CD4-positive, alpha-beta memory T cell (primary cell): ENCODE measurements around the gene PRORP. TPM values are rescaled to one million over a fixed set of nuclear protein-coding genes. Genes with fewer than 3 reads are reported as not detected.

Experiments
- CTCF ChIA-PET: fragments of 350-600 bp; sonication (Branson Sonifier 250); formaldehyde crosslinking; loops from one replicate; lab custom pipeline; 2021; ENCODE audit warnings: inconsistent platforms; ENCODE audit not compliant: partially characterized antibody; lab: Charles Lee
- POLR2A ChIA-PET: fragments of 350-600 bp; sonication (Branson Sonifier 250); formaldehyde crosslinking; loops from one replicate; lab custom pipeline; 2021; ENCODE audit not compliant: partially characterized antibody; lab: Charles Lee
- DNase-seq, 5 donors: peaks; one replicate each; pipeline versions ENCODE4 v3.0.0 to v3.0.0-alpha.2; 2020 to 2022; ENCODE audit warnings: mixed read lengths in 1 of 5
- H3K27ac ChIP-seq: one replicate; pipeline ENCODE4 v1.7.0; 2013; ENCODE audit warnings: low read depth, low read length
- H3K27me3 ChIP-seq: 2 replicates; pipeline ENCODE4 v1.7.0; 2013; ENCODE audit warnings: mild to moderate bottlenecking, low read length, moderate library complexity; ENCODE audit not compliant: insufficient read depth
- H3K36me3 ChIP-seq: 2 replicates; pipeline ENCODE4 v1.7.0; 2013; ENCODE audit warnings: mild to moderate bottlenecking, low read length, moderate library complexity; ENCODE audit not compliant: insufficient read depth
- H3K4me1 ChIP-seq: 2 replicates; pipeline ENCODE4 v1.7.0; 2013; ENCODE audit warnings: mild to moderate bottlenecking, low read length, moderate library complexity; ENCODE audit not compliant: insufficient read depth
- H3K4me3 ChIP-seq, 2 donors: one replicate each; pipeline ENCODE4 v1.7.0; 2013; ENCODE audit warnings: low read length in 2 of 2, mild to moderate bottlenecking in 1 of 2
- H3K9me3 ChIP-seq, 2 donors: one replicate each; pipeline ENCODE4 v1.7.0; 2013; ENCODE audit warnings: low read length in 2 of 2, control low read depth in 1 of 2; ENCODE audit not compliant: control insufficient read depth in 1 of 2
- H3K27ac Mint-ChIP-seq, 7 donors: one replicate each; pipeline ENCODE4 v1.8.0; 2020 to 2021; ENCODE audit warnings: mixed read lengths in 7 of 7, mild to moderate bottlenecking in 6 of 7, inconsistent platforms in 3 of 7, moderate library complexity in 3 of 7
- H3K27me3 Mint-ChIP-seq, 2 donors: one replicate each; pipeline ENCODE4 v1.8.0; 2020 to 2021; ENCODE audit warnings: mixed read lengths in 2 of 2
- H3K36me3 Mint-ChIP-seq, 2 donors: one replicate each; pipeline ENCODE4 v1.8.0; 2020 to 2021; ENCODE audit warnings: mixed read lengths in 2 of 2, inconsistent platforms in 1 of 2, mild to moderate bottlenecking in 1 of 2
- H3K4me1 Mint-ChIP-seq, 4 donors: one replicate each; pipeline ENCODE4 v1.8.0; 2020 to 2021; ENCODE audit warnings: mixed read lengths in 4 of 4, mild to moderate bottlenecking in 1 of 4
- H3K4me3 Mint-ChIP-seq, 8 donors: one replicate each; pipeline ENCODE4 v1.8.0; 2020 to 2021; ENCODE audit warnings: mixed read lengths in 8 of 8, mild to moderate bottlenecking in 7 of 8, moderate library complexity in 6 of 8, inconsistent platforms in 3 of 8
- H3K9me3 Mint-ChIP-seq, 8 donors: one replicate each; pipeline ENCODE4 v1.8.0; 2020 to 2021; ENCODE audit warnings: mixed read lengths in 8 of 8, mild to moderate bottlenecking in 5 of 8, inconsistent platforms in 3 of 8, moderate library complexity in 1 of 8
- intact Hi-C: fragments of 100-400 bp; cut with micrococcal nuclease; formaldehyde crosslinking; loops from one replicate; pipeline ENCODE4 v1.15.1; 2023
- polyA plus RNA-seq, 2 donors: library from polyadenylated mRNA; unstranded; fragments of 300-500 nt; fragmentation: Illumina TruSeq; gene quantifications; one replicate each; pipeline ENCODE4 v1.2.3, GENCODE V29; 2021
- total RNA-seq, 2 experiments: library from RNA; stranded (reverse); gene quantifications; one replicate each; pipeline ENCODE4 v1.2.3, GENCODE V29; 2021

Gene PRORP
- total and polyA plus RNA-seq, 4 experiments from 2014 or later: 38.9 to 121 (median 61.8) TPM

DNA sequence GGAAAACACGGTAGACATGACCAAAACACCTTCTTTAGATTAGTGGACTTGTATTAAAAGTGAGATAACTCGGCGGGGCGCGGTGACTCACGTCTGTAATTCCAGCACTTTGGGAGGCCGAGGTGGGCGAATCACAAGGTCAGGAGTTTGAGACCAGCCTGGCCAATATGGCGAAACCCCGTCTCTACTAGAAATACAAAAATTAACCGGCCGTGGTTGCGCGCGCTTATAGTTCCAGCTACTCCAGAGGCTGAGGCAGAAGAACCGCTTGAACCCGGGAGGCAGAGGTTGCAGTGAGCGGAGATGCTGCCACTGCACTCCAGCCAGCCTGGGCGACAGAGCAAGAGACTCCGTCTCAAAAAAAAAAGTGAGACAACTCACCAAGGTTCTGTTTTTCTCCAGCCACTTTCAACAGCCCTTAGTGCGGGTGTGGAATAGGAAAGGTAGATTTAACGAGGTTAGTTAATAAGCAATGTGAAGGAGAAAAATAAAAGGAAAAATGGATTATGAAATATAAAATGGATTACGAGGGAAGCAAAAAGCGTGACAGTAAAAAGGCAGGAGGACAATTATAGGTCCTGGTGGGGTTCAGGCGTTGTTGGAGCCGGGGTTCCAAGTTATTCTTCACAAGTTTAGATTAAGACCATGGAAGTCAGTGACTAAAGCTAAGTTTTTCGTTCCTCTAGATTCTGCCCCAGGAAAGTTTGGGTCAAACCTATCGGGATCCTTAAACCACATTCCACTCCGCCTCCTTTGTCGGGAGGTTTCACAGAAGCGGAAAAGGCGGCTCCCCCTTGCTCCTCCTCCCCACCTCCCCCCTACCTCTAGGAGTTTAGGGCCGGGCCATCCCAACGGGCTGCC, 1.1 kb upstream of the PRORP start:
- peak overlapping the region; percentile 94 to 99 for H3K4me3 ChIP-seq
- peak in 1 of 5 donors; percentile 41 for DNase-seq
- intact Hi-C loops: loop anchor here (1.0 to 5.0 kb wide), 4 partner anchors 83 to 686 kb away; partner anchors contain the start of genes EAPP and RALGAPA1
- no peaks in the 10 kb centered on the region for H3K36me3 ChIP-seq
- no peaks in the 10 kb centered on the region for H3K27me3 ChIP-seq
- H3K27me3 Mint-ChIP-seq: no peaks in the 10 kb centered on the region
- peak overlapping the region; percentile 97 to 100 (median 98) for H3K4me3 Mint-ChIP-seq
- ChIA-PET POLR2A (interaction anchor here (0.7 to 4.7 kb wide), 22 partner anchors 8 to 581 kb away, joined by 3 to 96 read pairs (median 4); partner anchors contain the start of genes CFL2, FAM177A1, NFKBIA and PSMA6), CTCF (interaction anchor here (0.6 to 3.4 kb wide), 8 partner anchors 14 to 293 kb away, joined by 3 to 22 read pairs (median 4); partner anchors contain the start of genes NFKBIA and SRP54)
- H3K4me1 Mint-ChIP-seq: peaks cover 45 to 86% (median 65%) of the 10 kb centered on the region in 4 donors
- peaks cover 17 to 45% of the 10 kb centered on the region in 2 donors for H3K36me3 Mint-ChIP-seq
- H3K27ac ChIP-seq: peak overlapping the region; percentile 99
- H3K27ac Mint-ChIP-seq: peak overlapping the region; percentile 99 to 100 (median 100)
- no peaks in the 10 kb centered on the region for H3K9me3 ChIP-seq
- peaks cover 63% of the 10 kb centered on the region for H3K4me1 ChIP-seq
- no peaks in the 10 kb centered on the region for H3K9me3 Mint-ChIP-seq

DNA sequence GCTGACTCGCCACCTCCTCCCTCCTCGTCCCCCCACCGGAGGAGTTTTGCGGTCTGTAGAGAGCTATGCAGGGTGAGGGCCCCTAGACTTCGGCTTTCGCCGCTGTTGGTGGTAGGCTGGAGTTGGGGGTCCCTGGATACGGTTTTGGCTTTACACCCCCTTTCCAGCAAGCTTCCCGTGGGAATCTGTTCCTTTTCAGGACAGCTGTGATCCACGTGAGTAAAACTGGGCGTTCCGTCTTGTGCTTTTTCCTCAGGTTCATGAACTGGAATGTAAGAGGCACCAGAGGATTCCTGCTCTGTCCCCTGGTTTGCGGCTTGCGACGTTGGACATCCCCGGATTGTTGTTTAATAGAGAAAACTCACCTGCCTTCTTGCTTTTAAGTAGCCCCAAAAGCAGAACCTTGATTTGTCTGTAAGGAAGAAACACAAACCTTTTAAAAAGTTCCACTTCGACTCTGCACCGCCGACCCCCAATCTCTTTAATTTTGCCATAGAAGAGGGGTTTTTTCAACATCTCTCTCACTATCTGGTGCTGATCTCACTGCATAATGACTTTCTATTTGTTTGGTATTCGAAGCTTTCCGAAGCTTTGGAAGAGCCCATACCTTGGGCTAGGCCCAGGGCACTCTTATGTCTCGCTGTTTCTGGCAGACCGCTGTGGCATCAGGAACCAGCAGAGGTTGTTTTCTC, 490 bp downstream of the PRORP start:
- H3K4me1 Mint-ChIP-seq: peaks cover 44 to 84% (median 66%) of the 10 kb centered on the region in 4 donors
- H3K4me1 ChIP-seq: peaks cover 74% of the 10 kb centered on the region
- H3K27me3 Mint-ChIP-seq: no peaks in the 10 kb centered on the region
- POLR2A ChIA-PET: interaction anchor here (0.6 to 4.7 kb wide), 21 partner anchors 8 to 703 kb away, joined by 3 to 96 read pairs (median 4); partner anchors contain the start of genes BRMS1L, FAM177A1, NFKBIA and PSMA6
- no peaks in the 10 kb centered on the region for H3K9me3 ChIP-seq
- H3K27ac ChIP-seq: peak overlapping the region; percentile 99
- H3K4me3 Mint-ChIP-seq: peak overlapping the region; percentile 97 to 100 (median 98)
- H3K4me3 ChIP-seq: peak overlapping the region; percentile 94 to 99
- no peaks in the 10 kb centered on the region for H3K36me3 ChIP-seq
- peak overlapping the region; percentile 99 to 100 (median 100) for H3K27ac Mint-ChIP-seq
- intact Hi-C loops: loop anchor here (1.0 to 5.0 kb wide), 11 partner anchors 77 to 703 kb away; partner anchors contain the start of genes BRMS1L, EAPP, FAM177A1 and NFKBIA
- peaks cover 20 to 42% of the 10 kb centered on the region in 2 donors for H3K36me3 Mint-ChIP-seq
- CTCF ChIA-PET: interaction anchor here (1.2 to 3.4 kb wide), 11 partner anchors 12 to 298 kb away, joined by 3 to 22 read pairs (median 4); partner anchors contain the start of gene SRP54
- H3K27me3 ChIP-seq: no peaks in the 10 kb centered on the region
- no peaks in the 10 kb centered on the region for H3K9me3 Mint-ChIP-seq
- peak in 3 of 5 donors; percentile 13 to 34 (median 19) for DNase-seq

DNA sequence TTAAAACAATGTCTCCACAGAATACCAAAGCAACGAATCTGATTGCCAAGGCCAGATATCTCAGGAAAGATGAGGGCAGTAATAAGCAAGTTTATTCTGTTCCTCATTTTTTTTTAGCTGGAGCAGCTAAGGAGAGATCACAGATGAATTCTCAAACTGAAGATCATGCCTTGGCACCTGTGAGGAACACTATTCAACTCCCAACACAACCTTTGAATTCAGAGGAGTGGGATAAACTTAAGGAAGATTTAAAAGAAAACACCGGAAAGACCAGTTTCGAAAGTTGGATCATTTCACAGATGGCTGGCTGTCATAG, 994 bp downstream of the PRORP start:
- no peaks in the 10 kb centered on the region for H3K9me3 ChIP-seq
- H3K36me3 ChIP-seq: no peaks in the 10 kb centered on the region
- DNase-seq: no peak
- Mint-ChIP-seq H3K4me1 (peaks cover 45 to 84% (median 66%) of the 10 kb centered on the region in 4 donors), H3K36me3 (peaks cover 20 to 44% of the 10 kb centered on the region in 2 donors), H3K27me3 (no peaks in the 10 kb centered on the region), H3K4me3 (peak overlapping the region; percentile 97 to 100 (median 98)), H3K9me3 (no peaks in the 10 kb centered on the region), H3K27ac (peak overlapping the region; percentile 99 to 100 (median 100))
- H3K27me3 ChIP-seq: no peaks in the 10 kb centered on the region
- peak overlapping the region; percentile 94 to 99 for H3K4me3 ChIP-seq
- POLR2A ChIA-PET: interaction anchor here (0.7 to 4.7 kb wide), 12 partner anchors 10 to 702 kb away, joined by 3 to 96 read pairs (median 9); partner anchors contain the start of genes BRMS1L, FAM177A1, NFKBIA and PSMA6
- H3K27ac ChIP-seq: peak overlapping the region; percentile 99
- peaks cover 74% of the 10 kb centered on the region for H3K4me1 ChIP-seq
- CTCF ChIA-PET: interaction anchor here (1.0 to 3.4 kb wide), 10 partner anchors 11 to 297 kb away, joined by 3 to 22 read pairs (median 4); partner anchors contain the start of genes NFKBIA and SRP54
- intact Hi-C loops: loop anchor here (2.0 to 5.0 kb wide), 5 partner anchors 251 to 684 kb away; partner anchors contain the start of genes EAPP, RALGAPA1, SNX6 and SPTSSA

DNA sequence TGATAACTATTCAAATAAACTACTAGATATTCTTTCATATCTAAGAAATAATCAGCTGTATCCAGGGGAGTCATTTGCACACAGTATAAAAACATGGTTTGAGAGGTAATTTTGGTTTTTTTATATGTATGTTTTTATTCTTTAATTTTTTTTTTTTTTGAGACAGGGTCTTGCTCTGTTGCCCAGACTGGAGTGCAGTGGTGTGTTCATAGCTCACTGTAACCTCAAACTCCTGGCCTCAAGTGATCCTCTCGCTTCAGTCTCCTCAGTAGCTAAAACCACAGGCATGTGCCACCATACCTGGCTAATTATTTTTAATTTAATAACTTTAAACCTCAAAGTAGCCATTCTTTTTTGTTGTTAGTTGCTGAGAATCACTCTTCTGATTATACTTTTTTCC, 1.8 kb downstream of the PRORP start:
- Mint-ChIP-seq H3K27me3 (no peaks in the 10 kb centered on the region), H3K9me3 (no peaks in the 10 kb centered on the region), H3K4me3 (peak overlapping the region; percentile 1 to 100 (median 98)), H3K27ac (peak overlapping the region; percentile 99 to 100 (median 100)), H3K4me1 (peaks cover 49 to 84% (median 67%) of the 10 kb centered on the region in 4 donors), H3K36me3 (peaks cover 25 to 50% of the 10 kb centered on the region in 2 donors)
- no peak for DNase-seq
- Histone ChIP-seq H3K9me3 (no peaks in the 10 kb centered on the region), H3K27ac (peak overlapping the region; percentile 99), H3K27me3 (no peaks in the 10 kb centered on the region), H3K4me3 (no peak overlapping the region), H3K36me3 (no peaks in the 10 kb centered on the region), H3K4me1 (peaks cover 69% of the 10 kb centered on the region)
- ChIA-PET POLR2A (interaction anchor here (0.6 to 4.7 kb wide), 8 partner anchors 9 to 372 kb away, joined by 3 to 96 read pairs (median 20); partner anchors contain the start of genes FAM177A1, NFKBIA and SRP54), CTCF (interaction anchor here (1.0 to 3.4 kb wide), 8 partner anchors 10 to 290 kb away, joined by 3 to 22 read pairs (median 4); partner anchors contain the start of genes NFKBIA and SRP54)
- intact Hi-C loops: loop anchor here (5.0 kb wide), 3 partner anchors 252 to 683 kb away; partner anchors contain the start of genes EAPP and RALGAPA1

DNA sequence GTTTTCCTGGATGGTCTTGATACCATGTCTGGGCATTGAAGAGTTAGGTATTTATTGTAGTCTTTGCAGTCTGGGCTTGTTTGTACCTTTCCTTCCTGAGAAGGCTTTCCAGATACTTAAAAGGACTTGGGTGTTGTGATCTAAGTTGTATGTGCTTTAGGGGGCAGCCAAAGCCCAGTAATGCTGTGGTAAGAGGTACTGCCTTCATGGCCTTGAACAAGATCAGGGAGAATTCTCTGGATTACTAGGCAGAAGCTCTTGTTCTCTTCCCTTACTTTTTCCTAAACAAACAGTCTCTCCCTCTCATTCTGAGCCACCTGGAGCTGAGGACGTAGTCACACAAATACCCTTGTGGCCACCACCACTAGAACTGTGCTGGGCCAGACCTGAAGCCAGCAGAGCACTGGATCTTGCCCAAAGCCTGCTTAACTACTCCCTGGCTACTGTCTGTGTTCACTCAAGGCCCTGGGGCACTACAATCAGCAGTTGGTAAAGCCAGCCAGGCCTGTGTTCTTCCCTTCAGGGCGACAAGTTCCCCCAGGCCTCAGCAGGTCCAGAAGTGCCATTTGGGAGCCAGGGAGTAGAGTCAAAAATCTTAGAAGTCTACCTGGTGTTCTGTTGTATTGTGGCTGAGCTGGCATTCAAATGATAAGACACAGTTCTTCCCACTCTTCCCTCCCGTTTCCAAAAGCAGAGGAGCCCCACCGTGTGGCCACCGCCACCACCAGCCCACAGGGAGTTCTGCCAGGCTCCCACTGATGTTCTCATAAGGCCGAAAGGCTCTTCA, 11.4 kb downstream of the PRORP start:
- H3K9me3 Mint-ChIP-seq: peaks cover 0 to 7% (median 0%) of the 10 kb centered on the region in 8 donors
- H3K4me1 ChIP-seq: no peaks in the 10 kb centered on the region
- H3K36me3 ChIP-seq: peaks cover 12% of the 10 kb centered on the region
- H3K4me3 Mint-ChIP-seq: no peak overlapping the region
- no peak for DNase-seq
- H3K36me3 Mint-ChIP-seq: peaks cover 28 to 59% of the 10 kb centered on the region in 2 donors
- ChIA-PET POLR2A (interaction anchor here (0.8 to 1.1 kb wide), 2 partner anchors 10 to 11 kb away, joined by 3 to 4 read pairs; partner anchors contain the start of genes PPP2R3C and PRORP), CTCF (interaction anchor here (1.1 to 4.5 kb wide), 4 partner anchors 10 to 288 kb away, joined by 4 to 20 read pairs (median 6); no protein-coding TSS in a partner anchor)
- H3K27ac Mint-ChIP-seq: peak overlapping the region; percentile 41 to 90 (median 78)
- no peak overlapping the region for H3K27ac ChIP-seq
- intact Hi-C loops: no loop called here
- H3K27me3 ChIP-seq: no peaks in the 10 kb centered on the region
- H3K27me3 Mint-ChIP-seq: no peaks in the 10 kb centered on the region
- H3K4me1 Mint-ChIP-seq: peaks cover 28 to 38% (median 33%) of the 10 kb centered on the region in 4 donors
- no peak overlapping the region for H3K4me3 ChIP-seq
- no peaks in the 10 kb centered on the region for H3K9me3 ChIP-seq
